Ovary (tissue), 9 donors: ENCODE measurements around the gene EDIL3. TPM values are rescaled to one million over a fixed set of nuclear protein-coding genes. Genes with fewer than 3 reads are reported as not detected.

ENCODE experiments used
- DNase-seq, 5 donors: peaks; one replicate each; pipeline ENCODE4 v3.0.0-alpha.2; 2019 to 2020
- H3K27ac ChIP-seq, 2 donors: fragments of 200-600 bp; one replicate each; pipeline versions ENCODE4 v1.5.1 to v1.8.0; 2019 to 2022
- H3K27me3 ChIP-seq: fragments of 200-600 bp; one replicate; pipeline ENCODE4 v1.8.0; 2022
- H3K36me3 ChIP-seq: fragments of 200-600 bp; sonication (generic); one replicate; pipeline ENCODE4 v1.5.1; 2019
- H3K4me1 ChIP-seq: one replicate; pipeline ENCODE4 v1.8.1; 2013; ENCODE audit warnings: mild to moderate bottlenecking, moderate library complexity; ENCODE audit not compliant: insufficient read depth
- H3K4me3 ChIP-seq: fragments of 200-600 bp; sonication (generic); one replicate; pipeline ENCODE4 v1.5.1; 2017
- H3K9me3 ChIP-seq, 2 donors: fragments of 200-600 bp in 1 of 2; sonication (generic) in 1 of 2; one replicate each; pipeline versions ENCODE4 v1.5.1 to v1.8.1; 2013 to 2019; ENCODE audit warnings: mild to moderate bottlenecking in 1 of 2, moderate library complexity in 1 of 2
- EP300 ChIP-seq: sonication (generic); formaldehyde crosslinking; IDR thresholded peaks from one replicate; pipeline ENCODE4 v1.6.1; 2017; ENCODE audit warnings: antibody characterized with exemption
- POLR2A ChIP-seq: fragments of 450-650 bp; IDR thresholded peaks from one replicate; pipeline ENCODE4 v1.6.1; 2017; ENCODE audit warnings: antibody characterized with exemption, mild to moderate bottlenecking, moderate library complexity
- WGBS, 3 donors: extraction: QIAGEN DNeasy Blood & Tissue Kit in 1 of 3; methylation state at CpG; one replicate each; pipeline versions ENCODE4 v1.1.5 to v1.1.7; 2013 to 2017; 5-methylcytosine and 5-hydroxymethylcytosine counted together
- intact Hi-C, 4 donors: fragments of 100-400 bp; cut with DNase I; formaldehyde crosslinking; loops; one replicate each; pipeline versions ENCODE4 v1.11.0 to v1.15.1; 2022 to 2023
- polyA plus RNA-seq, 2 donors: library from polyadenylated mRNA; stranded (reverse); fragments of 200-250 nt in 1 of 2; fragments of 350-450 nt in 1 of 2; fragmentation: Illumina TruSeq in 1 of 2; extraction: RNeasy Lipid Tissue Mini Kit (QIAGEN cat#74804) in 1 of 2; gene quantifications; one replicate each; pipeline ENCODE4 v1.2.3, GENCODE V29; 2013 to 2014
- total RNA-seq, 7 donors: library from RNA; depleted of rRNA in 2 of 7; stranded (reverse); fragments of >200 nt in 2 of 7; fragmentation: NEBNext Ultra II Directional in 3 of 7; extraction: Animal tissue kit (Norgen Biotek cat#: 25700) in 3 of 7; gene quantifications; one replicate each; pipeline versions ENCODE4 v1.1.0 to v1.2.4, GENCODE V29; 2016 to 2023
- TF ChIP-seq, protein P1 (sequence below), 3 donors: fragments of 450-650 bp in 2 of 3; fragments of 200-600 bp in 1 of 3; IDR thresholded peaks; one replicate each; pipeline versions ENCODE4 v1.5.1 to v1.8.0; 2016 to 2022; ENCODE audit warnings: antibody characterized with exemption in 3 of 3, mild to moderate bottlenecking in 1 of 3
- donor health status: DM: no; HTN: no; CAD: no; lungs with moderate emphysema.
- donor health status: DM: no; HTN: no; CAD: no.
- donor health status: Bipolar disorder and iron deficiency.
- donor health status: DM: yes; HTN: yes; CAD: no.
- donor health status: DM: no; HTN: no; CAD: no.
- donor health status: DM: yes; HTN: yes; CAD: no.

The EDIL3 gene
- total and polyA plus RNA-seq, 9 donors: 5.9 to 41.5 (median 9.7) TPM

DNA sequence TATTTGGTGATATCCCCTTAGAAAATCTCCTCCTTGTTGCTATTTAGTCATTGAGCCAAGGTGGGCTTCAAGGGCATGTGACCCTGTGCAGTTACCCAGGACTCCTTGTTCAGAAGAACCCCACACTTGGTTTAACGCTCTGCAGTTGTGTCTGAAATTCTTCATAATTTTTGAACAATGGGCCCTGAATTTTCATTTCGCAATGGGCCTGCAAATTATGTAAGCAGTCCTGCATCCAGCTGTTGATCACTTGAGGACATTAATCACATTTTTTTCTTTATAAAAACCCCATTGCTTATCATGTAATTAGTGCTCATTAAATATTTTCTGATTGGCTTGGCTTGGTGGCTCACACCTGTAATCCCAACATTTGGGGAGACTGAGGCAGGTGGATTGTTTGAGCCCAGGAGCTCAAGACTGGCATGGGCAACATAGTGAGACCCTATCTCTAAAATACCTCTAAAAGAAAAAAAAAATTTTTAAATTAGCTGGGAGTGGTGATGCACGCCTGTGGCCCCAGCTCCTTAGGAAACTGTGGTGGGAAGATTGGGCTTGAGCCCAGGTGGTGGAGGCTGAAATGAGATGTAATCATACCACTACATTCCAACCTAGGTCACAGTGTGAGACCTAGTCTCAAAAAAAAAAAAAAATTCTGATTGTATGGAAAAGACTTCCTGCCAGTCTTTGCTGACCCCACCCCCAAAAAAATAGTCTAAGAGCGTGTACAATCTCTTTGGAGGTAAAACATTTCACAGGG lies 469.8 kb downstream of the EDIL3 start:
- Histone ChIP-seq H3K36me3 (no peaks in the 10 kb centered on the region), H3K4me1 (peaks cover 3% of the 10 kb centered on the region), H3K4me3 (no peak overlapping the region), H3K27me3 (no peaks in the 10 kb centered on the region), H3K27ac (no peak overlapping the region), H3K9me3 (no peaks in the 10 kb centered on the region)
- TF ChIP-seq, protein P1, sequence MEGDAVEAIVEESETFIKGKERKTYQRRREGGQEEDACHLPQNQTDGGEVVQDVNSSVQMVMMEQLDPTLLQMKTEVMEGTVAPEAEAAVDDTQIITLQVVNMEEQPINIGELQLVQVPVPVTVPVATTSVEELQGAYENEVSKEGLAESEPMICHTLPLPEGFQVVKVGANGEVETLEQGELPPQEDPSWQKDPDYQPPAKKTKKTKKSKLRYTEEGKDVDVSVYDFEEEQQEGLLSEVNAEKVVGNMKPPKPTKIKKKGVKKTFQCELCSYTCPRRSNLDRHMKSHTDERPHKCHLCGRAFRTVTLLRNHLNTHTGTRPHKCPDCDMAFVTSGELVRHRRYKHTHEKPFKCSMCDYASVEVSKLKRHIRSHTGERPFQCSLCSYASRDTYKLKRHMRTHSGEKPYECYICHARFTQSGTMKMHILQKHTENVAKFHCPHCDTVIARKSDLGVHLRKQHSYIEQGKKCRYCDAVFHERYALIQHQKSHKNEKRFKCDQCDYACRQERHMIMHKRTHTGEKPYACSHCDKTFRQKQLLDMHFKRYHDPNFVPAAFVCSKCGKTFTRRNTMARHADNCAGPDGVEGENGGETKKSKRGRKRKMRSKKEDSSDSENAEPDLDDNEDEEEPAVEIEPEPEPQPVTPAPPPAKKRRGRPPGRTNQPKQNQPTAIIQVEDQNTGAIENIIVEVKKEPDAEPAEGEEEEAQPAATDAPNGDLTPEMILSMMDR (IDR thresholded peaks at IDR 0.05): no peak
- TF ChIP-seq POLR2A (no peak), EP300 (no peak)
- DNase-seq: no peak
- intact Hi-C loops: no loop called here
- WGBS, 3 donors: 27 to 60% (median 38%) methylated on average over 4 of the region's 4 CpGs

DNA sequence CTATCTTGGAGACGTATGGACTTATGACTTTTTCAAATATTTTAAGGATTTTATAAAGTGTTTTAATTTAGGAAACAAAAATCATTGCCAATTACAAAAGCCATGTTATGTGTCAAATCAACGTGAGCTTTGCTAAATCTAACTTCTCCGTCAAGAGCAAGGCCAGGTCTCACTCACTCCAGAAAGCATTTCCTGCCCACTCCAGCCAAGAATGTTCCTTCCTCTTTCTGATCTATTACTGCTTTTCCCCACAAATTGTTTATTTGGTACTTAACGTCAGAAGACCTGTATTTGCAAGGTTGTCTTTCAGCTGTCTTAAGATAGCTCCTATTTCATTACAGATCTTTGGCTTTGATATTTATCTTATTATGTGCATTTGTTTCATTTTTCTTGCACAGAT lies 470.5 kb downstream of the EDIL3 start:
- intact Hi-C loops: no loop called here
- TF ChIP-seq POLR2A (no peak), EP300 (no peak)
- TF ChIP-seq, protein P1 (IDR thresholded peaks at IDR 0.05): no peak
- DNase-seq: no peak

DNA sequence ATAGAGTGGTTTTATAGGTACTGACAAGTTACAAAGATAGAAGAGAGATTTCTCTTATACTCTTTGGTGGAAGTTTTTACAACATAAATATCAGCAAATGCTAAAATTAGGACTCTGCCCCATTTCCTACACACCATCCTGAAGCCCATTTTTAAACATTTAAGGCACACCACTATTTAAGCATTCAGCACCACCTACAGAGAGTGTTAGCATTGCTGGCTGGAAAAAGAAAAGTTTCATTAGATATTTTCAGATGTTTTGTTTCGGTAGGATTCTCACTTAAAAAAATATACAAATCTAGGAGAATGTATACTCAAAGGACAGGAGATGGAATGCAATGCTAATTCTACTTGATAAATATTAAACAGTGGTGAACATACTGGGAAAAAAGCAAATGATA lies 471.1 kb downstream of the EDIL3 start:
- H3K9me3 ChIP-seq: no peaks in the 10 kb centered on the region
- H3K4me3 ChIP-seq: no peak overlapping the region
- 47 to 64% (median 63%) methylated on average over 1 of the region's 1 CpG for WGBS, 3 donors
- intact Hi-C loops: no loop called here
- no peaks in the 10 kb centered on the region for H3K36me3 ChIP-seq
- TF ChIP-seq, protein P1 (IDR thresholded peaks at IDR 0.05): no peak
- TF ChIP-seq POLR2A (no peak), EP300 (no peak)
- H3K4me1 ChIP-seq: peaks cover 3% of the 10 kb centered on the region
- H3K27me3 ChIP-seq: no peaks in the 10 kb centered on the region
- no peak overlapping the region for H3K27ac ChIP-seq
- no peak for DNase-seq

More for the DNA sequence above, 470.5 kb downstream of the EDIL3 start:
- Histone ChIP-seq H3K4me1 (peaks cover 3% of the 10 kb centered on the region), H3K36me3 (no peaks in the 10 kb centered on the region), H3K9me3 (no peaks in the 10 kb centered on the region), H3K4me3 (no peak overlapping the region), H3K27ac (no peak overlapping the region), H3K27me3 (no peaks in the 10 kb centered on the region)
- WGBS, 3 donors: 25 to 32% (median 29%) methylated on average over 4 of the region's 4 CpGs

DNA sequence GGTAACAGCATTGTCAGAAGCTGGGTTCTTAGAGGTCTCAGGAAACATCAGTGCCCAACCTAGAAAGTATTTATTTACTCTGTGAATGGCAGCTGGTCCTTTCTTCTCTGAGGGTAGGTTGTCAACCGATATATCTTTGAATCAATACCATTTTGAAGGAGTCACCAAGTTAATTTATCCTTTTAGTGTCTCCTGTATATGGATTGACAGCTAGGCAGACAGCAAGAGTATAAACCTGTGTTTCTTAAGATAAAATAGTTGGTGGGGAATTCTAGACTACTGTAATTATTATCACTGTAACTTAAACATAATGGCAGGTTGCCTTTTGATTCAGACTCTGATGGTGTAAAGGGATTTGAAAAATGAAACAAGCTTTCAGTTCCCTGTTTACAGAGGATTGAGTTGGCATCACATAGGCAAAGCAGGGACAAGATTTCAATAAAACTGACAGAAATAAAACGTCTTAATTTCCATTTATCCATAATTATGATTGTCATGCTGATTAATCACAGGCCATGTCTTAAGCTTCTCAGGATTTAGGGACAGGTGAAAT lies 473.2 kb downstream of the EDIL3 start:
- H3K27ac ChIP-seq: no peak overlapping the region
- no peak for DNase-seq
- WGBS, 3 donors: 83 to 85% (median 85%) methylated on average over 2 of the region's 2 CpGs
- H3K4me1 ChIP-seq: peaks cover 3% of the 10 kb centered on the region
- no peaks in the 10 kb centered on the region for H3K9me3 ChIP-seq
- H3K36me3 ChIP-seq: no peaks in the 10 kb centered on the region
- TF ChIP-seq EP300 (no peak), POLR2A (no peak)
- TF ChIP-seq, protein P1 (IDR thresholded peaks at IDR 0.05): no peak
- H3K27me3 ChIP-seq: no peaks in the 10 kb centered on the region
- intact Hi-C loops: no loop called here
- H3K4me3 ChIP-seq: no peak overlapping the region
